ENCODE data around the gene HIVEP2. TPM values are rescaled to one million over a fixed set of nuclear protein-coding genes. Genes with fewer than 3 reads are reported as not detected.

The HIVEP2 gene
- total and polyA plus RNA-seq, 8 donors: 0.58 to 14.3 (median 4.8) TPM

DNA sequence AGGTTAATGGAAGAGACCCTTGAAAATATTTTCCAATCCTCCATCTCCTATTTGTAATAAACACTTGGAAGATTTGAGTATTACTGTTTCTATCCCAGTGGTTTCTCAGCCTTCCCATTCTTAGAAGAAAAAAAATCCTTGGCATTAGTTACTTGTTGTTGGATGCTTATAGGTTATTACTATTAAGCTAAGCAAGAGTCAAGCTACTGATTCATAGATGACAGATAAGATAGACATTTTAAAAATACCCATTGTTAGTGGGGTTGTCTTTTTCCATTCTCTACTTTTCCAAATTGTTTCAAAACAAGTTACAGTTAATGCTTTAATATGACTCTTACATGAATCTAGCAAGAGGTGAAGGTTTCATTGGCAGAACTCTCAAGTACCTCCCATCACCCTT is 158.5 kb downstream of the HIVEP2 start:
- H3K27ac ChIP-seq: no peak overlapping the region
- no peaks in the 10 kb centered on the region for H3K9me3 ChIP-seq
- no peak overlapping the region for H3K4me3 ChIP-seq
- H3K4me1 ChIP-seq: peaks cover 0 to 7% (median 3%) of the 10 kb centered on the region in 4 donors
- DNase-seq: no peak
- intact Hi-C loops (cut with DNase I; ENCODE audit: low total_unique reads): no loop called here
- no peak for TF ChIP-seq POLR2AphosphoS5 (IDR thresholded peaks at IDR 0.05)
- no peaks in the 10 kb centered on the region for H3K27me3 ChIP-seq
- H3K36me3 ChIP-seq: no peaks in the 10 kb centered on the region

DNA sequence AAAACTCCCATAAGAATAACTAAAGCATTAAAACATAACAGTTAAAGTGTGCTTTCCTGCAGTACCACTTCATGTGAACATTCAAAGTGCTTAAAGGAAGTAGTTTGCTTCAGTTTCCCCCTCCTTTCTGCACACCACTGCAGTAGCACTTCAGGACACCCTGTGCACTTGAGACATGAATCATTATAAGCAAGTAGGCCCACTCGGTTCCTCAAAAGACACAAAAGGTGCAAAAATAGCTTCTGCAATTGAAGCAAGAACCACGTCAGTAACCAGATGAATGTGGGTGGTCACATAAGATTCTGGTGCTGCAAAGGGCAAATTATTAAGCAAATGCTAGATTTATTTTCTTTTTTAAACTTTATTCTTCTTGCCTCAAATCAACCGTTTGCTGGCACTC is 160.6 kb downstream of the HIVEP2 start:
- H3K36me3 ChIP-seq: no peaks in the 10 kb centered on the region
- intact Hi-C loops (cut with DNase I; ENCODE audit: low total_unique reads): no loop called here
- DNase-seq: peak in 1 of 2 donors; percentile 26
- no peaks in the 10 kb centered on the region for H3K27me3 ChIP-seq
- H3K27ac ChIP-seq: no peak overlapping the region
- TF ChIP-seq POLR2A (IDR thresholded peaks at IDR 0.05) (no peak), POLR2AphosphoS5 (IDR thresholded peaks at IDR 0.05) (no peak), EP300 (IDR thresholded peaks at IDR 0.05) (no peak)
- TF ChIP-seq, protein P1, sequence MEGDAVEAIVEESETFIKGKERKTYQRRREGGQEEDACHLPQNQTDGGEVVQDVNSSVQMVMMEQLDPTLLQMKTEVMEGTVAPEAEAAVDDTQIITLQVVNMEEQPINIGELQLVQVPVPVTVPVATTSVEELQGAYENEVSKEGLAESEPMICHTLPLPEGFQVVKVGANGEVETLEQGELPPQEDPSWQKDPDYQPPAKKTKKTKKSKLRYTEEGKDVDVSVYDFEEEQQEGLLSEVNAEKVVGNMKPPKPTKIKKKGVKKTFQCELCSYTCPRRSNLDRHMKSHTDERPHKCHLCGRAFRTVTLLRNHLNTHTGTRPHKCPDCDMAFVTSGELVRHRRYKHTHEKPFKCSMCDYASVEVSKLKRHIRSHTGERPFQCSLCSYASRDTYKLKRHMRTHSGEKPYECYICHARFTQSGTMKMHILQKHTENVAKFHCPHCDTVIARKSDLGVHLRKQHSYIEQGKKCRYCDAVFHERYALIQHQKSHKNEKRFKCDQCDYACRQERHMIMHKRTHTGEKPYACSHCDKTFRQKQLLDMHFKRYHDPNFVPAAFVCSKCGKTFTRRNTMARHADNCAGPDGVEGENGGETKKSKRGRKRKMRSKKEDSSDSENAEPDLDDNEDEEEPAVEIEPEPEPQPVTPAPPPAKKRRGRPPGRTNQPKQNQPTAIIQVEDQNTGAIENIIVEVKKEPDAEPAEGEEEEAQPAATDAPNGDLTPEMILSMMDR (IDR thresholded peaks at IDR 0.05): no peak
- no peaks in the 10 kb centered on the region for H3K9me3 ChIP-seq
- no peaks in the 10 kb centered on the region for H3K4me1 ChIP-seq
- no peak overlapping the region for H3K4me3 ChIP-seq
- 60 to 81% (median 76%) methylated on average over 3 of the region's 3 CpGs for WGBS, 5 donors

DNA sequence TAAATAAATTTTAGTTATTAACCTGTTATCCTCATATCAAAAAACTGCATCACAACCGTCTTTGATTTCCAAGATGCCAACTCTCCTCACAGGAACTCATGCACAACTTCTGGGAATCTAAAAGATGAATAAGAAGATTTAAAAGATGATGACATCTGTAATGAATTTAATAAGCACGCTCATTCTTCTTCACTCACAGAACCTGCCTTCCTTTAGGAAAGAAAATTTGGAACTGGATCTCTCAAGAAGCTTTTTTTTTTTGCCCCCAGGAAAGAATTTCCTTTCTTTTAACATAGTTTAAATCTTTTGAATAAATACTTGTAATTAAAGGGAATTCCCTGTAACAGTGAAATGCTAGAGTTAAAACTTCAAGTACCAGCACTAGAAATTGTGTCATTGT is 161.5 kb downstream of the HIVEP2 start:
- H3K27me3 ChIP-seq: no peaks in the 10 kb centered on the region
- intact Hi-C loops (cut with DNase I; ENCODE audit: low total_unique reads): no loop called here

DNA sequence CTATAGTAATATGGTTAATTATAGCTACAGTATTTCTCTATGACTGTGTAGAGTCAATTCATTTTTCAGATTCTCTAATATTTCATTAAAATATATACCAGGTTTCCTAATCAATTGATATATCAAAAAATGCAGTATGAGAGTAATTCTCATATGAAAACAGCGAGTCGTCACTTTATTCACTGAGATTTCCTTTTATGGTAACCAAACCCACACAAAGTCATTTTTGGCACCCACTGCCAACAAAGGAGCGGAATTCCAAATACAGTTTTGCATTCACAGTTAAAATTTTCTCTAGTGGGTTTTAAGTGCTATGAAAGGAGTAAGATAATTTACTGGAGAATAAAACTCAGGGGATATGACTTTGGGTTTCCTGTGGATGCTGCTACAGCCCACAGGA is 163.8 kb downstream of the HIVEP2 start:
- H3K9me3 ChIP-seq: no peaks in the 10 kb centered on the region
- no peak for DNase-seq
- no peaks in the 10 kb centered on the region for H3K36me3 ChIP-seq
- TF ChIP-seq POLR2A (IDR thresholded peaks at IDR 0.05) (no peak), POLR2AphosphoS5 (IDR thresholded peaks at IDR 0.05) (no peak), EP300 (IDR thresholded peaks at IDR 0.05) (no peak)
- TF ChIP-seq, protein P1 (IDR thresholded peaks at IDR 0.05): no peak
- intact Hi-C loops (cut with DNase I; ENCODE audit: low total_unique reads): no loop called here
- no peak overlapping the region for H3K27ac ChIP-seq
- WGBS, 5 donors: 78 to 91% (median 88%) methylated on average over 3 of the region's 3 CpGs
- no peak overlapping the region for H3K4me3 ChIP-seq
- H3K4me1 ChIP-seq: no peaks in the 10 kb centered on the region
- H3K27me3 ChIP-seq: no peaks in the 10 kb centered on the region

More for the DNA sequence above, 161.5 kb downstream of the HIVEP2 start:
- WGBS, 5 donors: 61 to 95% (median 92%) methylated on average over 2 of the region's 2 CpGs
- no peaks in the 10 kb centered on the region for H3K36me3 ChIP-seq
- DNase-seq: no peak
- TF ChIP-seq, protein P1 (IDR thresholded peaks at IDR 0.05): no peak
- TF ChIP-seq EP300 (IDR thresholded peaks at IDR 0.05): no peak
- H3K4me1 ChIP-seq: no peaks in the 10 kb centered on the region
- no peaks in the 10 kb centered on the region for H3K9me3 ChIP-seq
- H3K4me3 ChIP-seq: no peak overlapping the region
- no peak overlapping the region for H3K27ac ChIP-seq

DNA sequence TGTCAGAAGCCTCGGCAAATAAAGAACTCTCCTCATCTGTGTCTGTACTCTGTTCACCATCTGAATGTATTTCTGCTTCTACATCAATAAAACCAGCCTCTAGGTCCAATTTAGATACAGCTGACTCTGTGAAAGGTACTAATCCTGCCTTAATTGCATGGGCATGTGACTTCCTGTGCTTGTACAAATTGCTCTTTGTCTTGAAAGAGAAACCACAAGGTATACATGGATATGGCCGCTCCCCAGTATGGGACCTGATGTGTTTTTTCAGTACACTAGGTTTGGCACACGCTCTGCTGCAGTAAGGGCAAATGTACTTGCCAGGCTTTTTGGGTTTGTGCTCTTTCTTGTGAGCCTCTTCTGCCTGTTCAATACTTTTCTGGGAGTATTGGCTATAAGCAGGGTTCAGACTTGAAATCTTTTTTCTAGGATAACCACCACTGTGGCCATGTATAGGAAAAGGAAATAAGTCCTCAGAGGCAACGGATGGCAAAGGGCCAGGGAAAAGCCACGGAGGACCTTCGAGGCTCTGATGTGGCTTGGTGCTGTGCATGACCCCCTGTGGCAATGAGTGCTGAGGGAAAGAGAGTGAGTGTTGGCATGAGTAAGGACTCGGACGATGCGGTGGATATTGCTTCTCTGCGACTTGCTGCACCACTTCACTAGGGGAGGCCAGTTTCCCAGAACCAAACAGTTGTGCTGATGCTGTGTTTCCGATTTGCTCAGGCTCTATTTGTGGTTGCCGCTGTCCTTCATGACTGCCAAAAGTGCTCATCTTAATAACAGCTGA is 170.9 kb downstream of the HIVEP2 start:
- no peaks in the 10 kb centered on the region for H3K4me1 ChIP-seq
- H3K27ac ChIP-seq: no peak overlapping the region
- no peaks in the 10 kb centered on the region for H3K27me3 ChIP-seq
- TF ChIP-seq EP300 (IDR thresholded peaks at IDR 0.05) (no peak), POLR2AphosphoS5 (IDR thresholded peaks at IDR 0.05) (no peak), POLR2A (IDR thresholded peaks at IDR 0.05) (no peak)
- TF ChIP-seq, protein P1 (IDR thresholded peaks at IDR 0.05): no peak
- intact Hi-C loops (cut with DNase I; ENCODE audit: low total_unique reads): no loop called here
- DNase-seq: no peak
- H3K36me3 ChIP-seq: peaks cover 4 to 57% (median 55%) of the 10 kb centered on the region in 4 donors
- H3K9me3 ChIP-seq: no peaks in the 10 kb centered on the region
- WGBS, 5 donors: 88 to 95% (median 95%) methylated on average over 12 of the region's 12 CpGs
- H3K4me3 ChIP-seq: no peak overlapping the region

Measured in stomach (tissue), 9 donors.